ENCODE measurements around the gene GPC1. TPM values are rescaled to one million over a fixed set of nuclear protein-coding genes. Genes with fewer than 3 reads are reported as not detected.

Gene GPC1
- total and polyA plus RNA-seq, 4 experiments from 2014 or later: 0.14 to 1.2 (median 0.88) TPM

GRCh38 chr2:240389302-240389805, 46.1 kb upstream of the GPC1 start:
- Mint-ChIP-seq H3K27me3 (peaks cover 0 to 2% of the 10 kb centered on the region in 2 donors), H3K36me3 (no peaks in the 10 kb centered on the region), H3K27ac (no peak overlapping the region), H3K4me1 (peaks cover 0 to 13% (median 1%) of the 10 kb centered on the region in 4 donors), H3K4me3 (no peak overlapping the region), H3K9me3 (peaks cover 0 to 2% (median 0%) of the 10 kb centered on the region in 8 donors)
- DNase-seq: no peak
- Histone ChIP-seq H3K36me3 (ENCODE audit: insufficient read depth, low read length) (no peaks in the 10 kb centered on the region), H3K27ac (ENCODE audit: low read depth, low read length) (no peak overlapping the region), H3K9me3 (ENCODE audit: control insufficient read depth in 1 of 2, low read length in 2 of 2) (no peaks in the 10 kb centered on the region), H3K4me3 (ENCODE audit: low read length in 2 of 2) (no peak overlapping the region), H3K4me1 (ENCODE audit: insufficient read depth, low read length) (no peaks in the 10 kb centered on the region), H3K27me3 (ENCODE audit: insufficient read depth, low read length) (no peaks in the 10 kb centered on the region)
- POLR2A ChIA-PET (ENCODE audit: partially characterized antibody): no interaction called here
- intact Hi-C loops (cut with micrococcal nuclease): no loop called here
- CTCF ChIA-PET (ENCODE audit: partially characterized antibody): no interaction called here

DNA sequence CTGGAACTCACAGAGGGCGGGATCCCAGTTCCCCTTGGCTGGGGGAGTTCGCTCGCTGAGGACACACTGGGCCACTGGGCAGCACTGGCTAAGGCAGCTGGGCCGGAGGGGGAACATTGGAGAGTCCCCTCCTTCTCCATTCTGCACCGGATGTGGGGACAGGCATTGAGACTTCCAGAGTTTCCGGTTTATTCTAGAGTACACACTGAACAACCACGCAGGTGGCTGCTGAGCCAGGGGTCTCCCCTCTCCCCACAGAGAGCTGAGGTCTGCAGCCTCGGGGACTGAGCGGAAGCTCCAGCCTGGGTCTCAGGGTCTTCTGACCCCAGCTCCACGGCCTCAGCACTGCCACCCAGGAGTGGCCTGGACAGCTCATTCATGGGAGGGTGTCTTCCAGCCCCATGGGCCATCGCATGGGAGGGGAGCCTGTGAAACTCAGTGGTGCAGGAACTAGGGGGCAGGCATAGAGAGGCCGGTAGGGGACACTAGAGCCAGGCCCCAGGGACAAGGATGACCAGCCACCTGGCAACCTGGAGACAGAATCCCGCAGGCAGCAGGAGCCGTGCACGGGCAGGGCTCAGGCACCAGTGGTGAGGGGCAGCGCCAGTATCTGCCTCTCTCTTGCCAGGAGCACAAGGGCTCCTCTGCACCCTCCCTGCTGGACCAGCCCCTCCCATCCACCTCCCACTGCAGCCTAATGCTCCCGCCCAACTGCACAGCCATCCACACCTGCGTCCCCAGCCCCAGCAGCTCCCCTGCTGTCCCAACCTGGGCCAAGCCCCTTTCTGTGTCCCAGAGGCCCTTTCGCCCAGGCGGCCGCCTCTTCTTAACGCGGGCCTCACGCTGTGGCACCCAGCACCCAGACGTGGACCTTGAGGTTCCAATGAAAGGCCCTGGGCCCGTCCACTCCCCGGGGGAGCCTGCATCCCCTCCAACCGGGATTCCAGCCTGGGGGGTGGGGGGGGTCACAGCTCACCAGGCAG, 45.1 kb upstream of the GPC1 start:
- ChIA-PET CTCF (ENCODE audit: partially characterized antibody) (no interaction called here), POLR2A (ENCODE audit: partially characterized antibody) (no interaction called here)
- peaks cover 0 to 2% (median 0%) of the 10 kb centered on the region in 8 donors for H3K9me3 Mint-ChIP-seq
- Histone ChIP-seq H3K4me3 (ENCODE audit: low read length in 2 of 2) (no peak overlapping the region), H3K4me1 (ENCODE audit: insufficient read depth, low read length) (no peaks in the 10 kb centered on the region), H3K36me3 (ENCODE audit: insufficient read depth, low read length) (no peaks in the 10 kb centered on the region), H3K9me3 (ENCODE audit: control insufficient read depth in 1 of 2, low read length in 2 of 2) (no peaks in the 10 kb centered on the region), H3K27me3 (ENCODE audit: insufficient read depth, low read length) (no peaks in the 10 kb centered on the region), H3K27ac (ENCODE audit: low read depth, low read length) (no peak overlapping the region)
- H3K4me3 Mint-ChIP-seq: no peak overlapping the region
- H3K4me1 Mint-ChIP-seq: peaks cover 0 to 13% (median 1%) of the 10 kb centered on the region in 4 donors
- DNase-seq: no peak
- H3K27me3 Mint-ChIP-seq: peaks cover 0 to 2% of the 10 kb centered on the region in 2 donors
- H3K27ac Mint-ChIP-seq: no peak overlapping the region
- intact Hi-C loops (cut with micrococcal nuclease): no loop called here
- no peaks in the 10 kb centered on the region for H3K36me3 Mint-ChIP-seq

GRCh38 chr2:240391111-240392051, 44.1 kb upstream of the GPC1 start:
- intact Hi-C loops (cut with micrococcal nuclease): no loop called here
- Histone ChIP-seq H3K9me3 (ENCODE audit: control insufficient read depth in 1 of 2, low read length in 2 of 2) (no peaks in the 10 kb centered on the region), H3K27ac (ENCODE audit: low read depth, low read length) (no peak overlapping the region), H3K4me1 (ENCODE audit: insufficient read depth, low read length) (no peaks in the 10 kb centered on the region), H3K36me3 (ENCODE audit: insufficient read depth, low read length) (no peaks in the 10 kb centered on the region), H3K4me3 (ENCODE audit: low read length in 2 of 2) (no peak overlapping the region), H3K27me3 (ENCODE audit: insufficient read depth, low read length) (no peaks in the 10 kb centered on the region)
- Mint-ChIP-seq H3K27ac (no peak overlapping the region), H3K27me3 (no peaks in the 10 kb centered on the region), H3K9me3 (peaks cover 0 to 2% (median 0%) of the 10 kb centered on the region in 8 donors), H3K4me3 (peak overlapping the region in 1 of 8 donors; percentile 23), H3K4me1 (peaks cover 0 to 13% (median 1%) of the 10 kb centered on the region in 4 donors), H3K36me3 (no peaks in the 10 kb centered on the region)
- CTCF ChIA-PET (ENCODE audit: partially characterized antibody): no interaction called here
- POLR2A ChIA-PET (ENCODE audit: partially characterized antibody): no interaction called here
- DNase-seq: no peak

GRCh38 chr2:240392084-240392947, 43.1 kb upstream of the GPC1 start:
- Histone ChIP-seq H3K4me3 (ENCODE audit: low read length in 2 of 2) (no peak overlapping the region), H3K9me3 (ENCODE audit: control insufficient read depth in 1 of 2, low read length in 2 of 2) (no peaks in the 10 kb centered on the region), H3K27ac (ENCODE audit: low read depth, low read length) (no peak overlapping the region), H3K36me3 (ENCODE audit: insufficient read depth, low read length) (no peaks in the 10 kb centered on the region), H3K27me3 (ENCODE audit: insufficient read depth, low read length) (no peaks in the 10 kb centered on the region), H3K4me1 (ENCODE audit: insufficient read depth, low read length) (no peaks in the 10 kb centered on the region)
- ChIA-PET CTCF (ENCODE audit: partially characterized antibody) (no interaction called here), POLR2A (ENCODE audit: partially characterized antibody) (no interaction called here)
- H3K4me1 Mint-ChIP-seq: peaks cover 0 to 13% (median 1%) of the 10 kb centered on the region in 4 donors
- H3K4me3 Mint-ChIP-seq: peak overlapping the region in 1 of 8 donors; percentile 29
- no peak for DNase-seq
- H3K9me3 Mint-ChIP-seq: peaks cover 0 to 2% (median 0%) of the 10 kb centered on the region in 8 donors
- intact Hi-C loops (cut with micrococcal nuclease): no loop called here
- no peaks in the 10 kb centered on the region for H3K36me3 Mint-ChIP-seq
- no peaks in the 10 kb centered on the region for H3K27me3 Mint-ChIP-seq
- peak overlapping the region in 3 of 7 donors; percentile 37 to 82 (median 48) for H3K27ac Mint-ChIP-seq

DNA sequence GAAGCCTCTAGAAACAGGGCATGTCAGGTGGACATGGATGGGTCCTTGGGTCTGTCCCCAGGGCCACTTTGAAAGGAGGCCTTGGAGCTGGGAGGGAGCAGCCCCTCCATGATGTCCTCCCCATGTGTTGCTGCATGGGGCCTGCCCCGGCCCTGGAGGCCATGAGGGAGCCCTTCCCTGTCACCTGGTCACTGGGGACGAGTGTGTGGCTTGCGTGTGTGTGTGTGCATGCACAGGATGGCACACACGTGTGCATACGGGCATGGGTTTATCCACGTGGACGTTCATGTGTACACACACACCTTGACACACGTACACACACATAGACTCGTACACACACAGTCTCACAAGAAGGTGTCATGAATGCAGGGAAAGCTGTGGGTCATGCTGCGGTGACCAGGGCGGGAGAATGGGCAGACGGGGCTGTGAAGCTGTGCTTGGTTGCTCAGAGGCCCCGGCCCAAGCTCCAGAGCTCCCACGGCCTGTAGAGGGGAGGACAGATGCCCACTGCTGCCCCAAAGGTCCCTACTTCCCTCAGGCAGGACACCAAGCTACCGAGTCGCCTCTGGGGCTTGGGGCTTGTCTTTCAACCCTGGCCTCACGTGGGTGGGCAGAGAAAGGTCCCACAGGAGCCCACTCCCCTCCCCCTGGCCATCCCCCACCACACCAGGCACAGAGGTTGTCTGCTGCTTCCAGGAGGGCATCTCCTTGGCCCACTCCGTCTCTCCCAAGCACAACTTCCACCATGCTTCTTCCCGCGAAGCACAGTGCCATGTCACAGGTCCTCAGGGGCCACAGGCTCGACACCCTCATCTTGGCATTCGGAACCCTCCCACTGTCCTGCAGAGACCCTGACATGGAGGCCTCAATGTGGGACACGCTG, 42.3 kb upstream of the GPC1 start:
- ChIA-PET CTCF (ENCODE audit: partially characterized antibody) (no interaction called here), POLR2A (ENCODE audit: partially characterized antibody) (no interaction called here)
- Histone ChIP-seq H3K4me1 (ENCODE audit: insufficient read depth, low read length) (no peaks in the 10 kb centered on the region), H3K4me3 (ENCODE audit: low read length in 2 of 2) (no peak overlapping the region), H3K27ac (ENCODE audit: low read depth, low read length) (no peak overlapping the region), H3K9me3 (ENCODE audit: control insufficient read depth in 1 of 2, low read length in 2 of 2) (no peaks in the 10 kb centered on the region), H3K27me3 (ENCODE audit: insufficient read depth, low read length) (no peaks in the 10 kb centered on the region), H3K36me3 (ENCODE audit: insufficient read depth, low read length) (no peaks in the 10 kb centered on the region)
- Mint-ChIP-seq H3K9me3 (peaks cover 0 to 2% (median 0%) of the 10 kb centered on the region in 8 donors), H3K4me1 (peaks cover 0 to 13% (median 1%) of the 10 kb centered on the region in 4 donors), H3K27me3 (no peaks in the 10 kb centered on the region), H3K36me3 (no peaks in the 10 kb centered on the region), H3K4me3 (peak overlapping the region in 1 of 8 donors; percentile 29), H3K27ac (peak overlapping the region in 3 of 7 donors; percentile 37 to 82 (median 48))
- intact Hi-C loops (cut with micrococcal nuclease): no loop called here
- DNase-seq: no peak

DNA sequence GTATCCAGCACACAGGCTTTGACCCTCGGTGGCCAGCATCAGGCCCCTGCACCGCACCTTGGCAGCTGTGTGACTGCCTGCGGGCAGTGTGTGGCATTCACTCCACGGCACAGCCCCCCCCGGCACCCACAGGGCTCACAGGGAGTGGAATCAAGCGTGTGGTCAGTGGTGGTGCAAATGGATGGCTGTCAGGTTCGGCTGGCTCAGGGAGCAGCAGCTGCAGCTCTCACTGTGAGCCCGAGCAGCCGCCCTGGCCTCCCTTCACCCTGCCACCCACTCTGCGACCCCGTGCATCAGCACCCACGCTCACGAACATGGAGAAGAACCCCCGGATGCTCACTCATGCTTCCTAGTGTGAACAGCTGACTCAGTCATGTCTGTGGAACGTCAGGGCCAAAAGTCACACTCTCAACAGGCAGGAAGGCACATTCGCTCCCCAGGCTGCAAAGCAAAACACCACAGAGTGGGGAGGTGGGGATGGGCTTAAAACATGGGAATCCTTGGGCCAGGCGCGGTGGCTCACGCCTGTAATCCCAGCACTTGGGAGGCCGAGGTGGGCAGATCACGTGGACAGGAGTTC, 41.5 kb upstream of the GPC1 start:
- Histone ChIP-seq H3K27me3 (ENCODE audit: insufficient read depth, low read length) (no peaks in the 10 kb centered on the region), H3K36me3 (ENCODE audit: insufficient read depth, low read length) (no peaks in the 10 kb centered on the region), H3K9me3 (ENCODE audit: control insufficient read depth in 1 of 2, low read length in 2 of 2) (no peaks in the 10 kb centered on the region), H3K27ac (ENCODE audit: low read depth, low read length) (no peak overlapping the region), H3K4me3 (ENCODE audit: low read length in 2 of 2) (no peak overlapping the region), H3K4me1 (ENCODE audit: insufficient read depth, low read length) (no peaks in the 10 kb centered on the region)
- H3K4me1 Mint-ChIP-seq: peaks cover 0 to 13% (median 1%) of the 10 kb centered on the region in 4 donors
- H3K27ac Mint-ChIP-seq: peak overlapping the region in 1 of 7 donors; percentile 34
- POLR2A ChIA-PET (ENCODE audit: partially characterized antibody): no interaction called here
- no peaks in the 10 kb centered on the region for H3K36me3 Mint-ChIP-seq
- H3K9me3 Mint-ChIP-seq: peaks cover 0 to 2% (median 0%) of the 10 kb centered on the region in 8 donors
- H3K27me3 Mint-ChIP-seq: no peaks in the 10 kb centered on the region
- CTCF ChIA-PET (ENCODE audit: partially characterized antibody): no interaction called here
- DNase-seq: no peak
- intact Hi-C loops (cut with micrococcal nuclease): no loop called here
- no peak overlapping the region for H3K4me3 Mint-ChIP-seq
